Measurements from ENCODE around the gene STARD9.

- TF ChIP-seq CTCF (IDR thresholded peaks at IDR 0.05 in 2 of 3, conservative IDR thresholded peaks at IDR 0.05 in 1 of 3; ENCODE audit: borderline replicate concordance in 1 of 3, insufficient read depth in 1 of 3, low read depth in 2 of 3, low read length in 2 of 3) (no peak), POLR2AphosphoS5 (IDR thresholded peaks at IDR 0.05; ENCODE audit: low read depth, low read length) (no peak), EZH2 (IDR thresholded peaks at IDR 0.05) (no peak), JUND (IDR thresholded peaks at IDR 0.05) (no peak), CEBPB (IDR thresholded peaks at IDR 0.05; ENCODE audit: low read depth) (no peak), ATF3 (IDR thresholded peaks at IDR 0.05) (no peak), EGR1 (IDR thresholded peaks at IDR 0.05; ENCODE audit: low read depth) (no peak), FOSL1 (IDR thresholded peaks at IDR 0.05; ENCODE audit: low read depth) (no peak), EZH2phosphoT487 (IDR thresholded peaks at IDR 0.05; ENCODE audit: borderline replicate concordance) (no peak), POLR2A (IDR thresholded peaks at IDR 0.05; ENCODE audit: borderline replicate concordance, extremely low read depth, insufficient read depth, insufficient read length) (no peak), SRF (IDR thresholded peaks at IDR 0.05; ENCODE audit: low read depth) (no peak)
These were observed 46.4 kb upstream of the STARD9 start for GRCh38 chr15:42528970-42529369.
